H1 (cell line): ENCODE measurements around the gene TAF11L11. TPM values are rescaled to one million over a fixed set of nuclear protein-coding genes. Genes with fewer than 3 reads are reported as not detected.
"Not testable (repeated sequence)": the region's sequence is repeated elsewhere in the genome, so short reads cannot be mapped to it uniquely, and the experiment has no call there.

ENCODE experiments used
- CTCF ChIA-PET: fragments of 300-600 bp; sonication (Branson Sonifier 250); formaldehyde crosslinking; loops from one replicate; lab custom pipeline; 2021; ENCODE audit not compliant: partially characterized antibody; lab: Charles Lee
- POLR2A ChIA-PET: fragments of 300-600 bp; sonication (Branson Sonifier 250); formaldehyde crosslinking; loops from one replicate; lab custom pipeline; 2021; ENCODE audit warnings: inconsistent platforms; ENCODE audit not compliant: partially characterized antibody; lab: Charles Lee
- DNase-seq, 2 experiments: peaks; one replicate each; pipeline versions ENCODE4 v3.0.0 to v3.0.0-alpha.2; 2010 to 2022; ENCODE audit warnings: low spot score in 2 of 2, low read depth in 1 of 2, mixed read lengths in 1 of 2
- FAIRE-seq: peaks from 2 replicates; lab custom pipeline; 2011; peaks lifted over from hg19 to GRCh38; lab: Jason Lieb, UNC
- H2AFZ ChIP-seq: 2 replicates; pipeline ENCODE4 v1.8.1; 2012; ENCODE audit warnings: low read length, inconsistent platforms
- H2AK5ac ChIP-seq: 2 replicates; pipeline ENCODE4 v1.6.1; 2013; ENCODE audit warnings: low read depth, low read length
- H2BK120ac ChIP-seq: replicated peaks from 2 replicates; pipeline ENCODE3; 2013; ENCODE audit warnings: low read depth, low read length, inconsistent platforms
- H2BK12ac ChIP-seq: 2 replicates; pipeline ENCODE4 v1.6.1; 2013; ENCODE audit warnings: low read depth, low read length
- H2BK15ac ChIP-seq: 2 replicates; pipeline ENCODE4 v1.6.1; 2013; ENCODE audit warnings: low read length
- H2BK20ac ChIP-seq: 2 replicates; pipeline ENCODE4 v1.6.1; 2013; ENCODE audit warnings: low read length
- H2BK5ac ChIP-seq: 2 replicates; pipeline ENCODE4 v1.6.1; 2013; ENCODE audit warnings: low read depth, low read length
- H3K14ac ChIP-seq: 2 replicates; pipeline ENCODE4 v1.6.1; 2013; ENCODE audit warnings: inconsistent platforms; ENCODE audit not compliant: insufficient read length
- H3K18ac ChIP-seq: 2 replicates; pipeline ENCODE4 v1.6.1; 2013; ENCODE audit warnings: low read length; ENCODE audit errors: extremely low read depth
- H3K23ac ChIP-seq: 2 replicates; pipeline ENCODE4 v1.6.1; 2013; ENCODE audit warnings: inconsistent platforms; ENCODE audit not compliant: insufficient read length
- H3K23me2 ChIP-seq: 2 replicates; pipeline ENCODE4 v1.6.1; 2013; ENCODE audit warnings: low read depth, low read length
- H3K27ac ChIP-seq: 2 replicates; pipeline ENCODE4 v1.6.1; 2011; ENCODE audit warnings: low read depth, low read length, inconsistent platforms
- H3K27me3 ChIP-seq, 4 experiments: replicated peaks in 1 of 4; 1 replicate in 1 of 4; 2 replicates in 3 of 4; pipeline versions ENCODE4 v1.6.1 to v1.8.1; 2011 to 2013; ENCODE audit warnings: low read length in 3 of 4, mild to moderate bottlenecking in 3 of 4, inconsistent platforms in 2 of 4, mixed read lengths in 2 of 4, moderate library complexity in 1 of 4; ENCODE audit not compliant: control insufficient read depth in 3 of 4, insufficient read depth in 3 of 4; ENCODE audit errors: extremely low read depth in 1 of 4
- H3K36me3 ChIP-seq, 4 experiments: 2 replicates each; pipeline versions ENCODE4 v1.6.1 to v1.8.1; 2011 to 2013; ENCODE audit warnings: mild to moderate bottlenecking in 4 of 4, low read length in 3 of 4, moderate library complexity in 2 of 4, control low read depth in 1 of 4, inconsistent platforms in 1 of 4; ENCODE audit not compliant: insufficient read depth in 4 of 4, control insufficient read depth in 2 of 4
- H3K4ac ChIP-seq: replicated peaks from 2 replicates; pipeline ENCODE3; 2013; ENCODE audit warnings: low read length, low read depth, mixed read lengths, inconsistent platforms; ENCODE audit not compliant: insufficient read length
- H3K4me1 ChIP-seq, 4 experiments: replicated peaks in 1 of 4; 1 replicate in 1 of 4; 2 replicates in 3 of 4; pipeline versions ENCODE4 v1.6.1 to v1.8.1; 2011 to 2013; ENCODE audit warnings: low read length in 3 of 4, inconsistent platforms in 2 of 4, mixed read lengths in 1 of 4; ENCODE audit not compliant: insufficient read depth in 4 of 4, control insufficient read depth in 3 of 4
- H3K4me2 ChIP-seq, 2 experiments: 2 replicates each; pipeline versions ENCODE4 v1.6.1 to v1.8.1; 2011 to 2013; ENCODE audit warnings: low read depth in 2 of 2, low read length in 2 of 2, control low read depth in 1 of 2, inconsistent platforms in 1 of 2, mild to moderate bottlenecking in 1 of 2; ENCODE audit not compliant: insufficient read depth in 1 of 2
- H3K4me3 ChIP-seq, 4 experiments: fragments of 200-600, 300-600 bp in 1 of 4; sonication (generic), shearing (Covaris generic), sonication (Bioruptor Twin) in 1 of 4; 2 replicates each; pipeline versions ENCODE4 v1.5.1 to v1.8.1; 2011 to 2016; ENCODE audit warnings: low read length in 4 of 4, low read depth in 3 of 4, control low read depth in 2 of 4, inconsistent platforms in 2 of 4, mild to moderate bottlenecking in 2 of 4, mixed read lengths in 1 of 4, moderate library complexity in 1 of 4; ENCODE audit not compliant: insufficient read depth in 2 of 4; ENCODE audit errors: extremely low read depth in 1 of 4
- H3K56ac ChIP-seq: replicated peaks from 2 replicates; pipeline ENCODE3; 2013; ENCODE audit warnings: low read depth, mild to moderate bottlenecking, mixed read lengths, low read length, inconsistent platforms; ENCODE audit not compliant: insufficient read length
- H3K79me1 ChIP-seq: 2 replicates; pipeline ENCODE4 v1.6.1; 2013; ENCODE audit warnings: low read depth, low read length, control low read depth
- H3K79me2 ChIP-seq, 2 experiments: 2 replicates each; pipeline versions ENCODE4 v1.6.1 to v1.8.1; 2012 to 2013; ENCODE audit warnings: low read length in 2 of 2, mild to moderate bottlenecking in 2 of 2, inconsistent platforms in 1 of 2; ENCODE audit not compliant: insufficient read depth in 2 of 2, control insufficient read depth in 1 of 2
- H3K9ac ChIP-seq, 4 experiments: replicated peaks in 1 of 4; 1 replicate in 1 of 4; 2 replicates in 3 of 4; pipeline versions ENCODE4 v1.6.1 to v1.8.1; 2011 to 2013; ENCODE audit warnings: low read depth in 3 of 4, low read length in 3 of 4, control low read depth in 2 of 4, mild to moderate bottlenecking in 2 of 4, moderate library complexity in 2 of 4, inconsistent platforms in 1 of 4; ENCODE audit errors: extremely low read depth in 1 of 4
- H3K9me3 ChIP-seq, 2 experiments: 2 replicates each; pipeline versions ENCODE4 v1.6.1 to v1.8.1; 2012 to 2013; ENCODE audit warnings: mild to moderate bottlenecking in 2 of 2, moderate library complexity in 2 of 2, control low read depth in 1 of 2, inconsistent platforms in 1 of 2, low read depth in 1 of 2, low read length in 1 of 2, mixed read lengths in 1 of 2; ENCODE audit not compliant: insufficient read depth in 2 of 2
- H4K20me1 ChIP-seq, 2 experiments: replicated peaks in 1 of 2; 2 replicates each; pipeline versions ENCODE3 to v1.8.1; 2011 to 2013; ENCODE audit warnings: inconsistent platforms in 2 of 2, low read length in 2 of 2, mild to moderate bottlenecking in 1 of 2; ENCODE audit not compliant: insufficient read depth in 2 of 2, control insufficient read depth in 1 of 2
- H4K5ac ChIP-seq: 2 replicates; pipeline ENCODE4 v1.6.1; 2013; ENCODE audit warnings: low read length, low read depth, mixed read lengths, inconsistent platforms; ENCODE audit not compliant: insufficient read length
- H4K8ac ChIP-seq: 2 replicates; pipeline ENCODE4 v1.8.0; 2013; ENCODE audit warnings: mild to moderate bottlenecking, moderate library complexity, low read length, inconsistent platforms; ENCODE audit not compliant: insufficient read depth; ENCODE audit errors: extremely low read depth
- H4K91ac ChIP-seq: replicated peaks from 2 replicates; pipeline ENCODE3; 2013; ENCODE audit warnings: low read length, mixed read lengths, inconsistent platforms; ENCODE audit not compliant: insufficient read length
- WGBS, 2 experiments: shearing (Covaris generic) in 1 of 2; methylation state at CpG; one replicate each; pipeline versions ENCODE4 v1.1.6 to v1.1.7; 2013 to 2015; ENCODE audit warnings: low lambda C conversion rate in 2 of 2, mixed read lengths in 2 of 2, inconsistent platforms in 1 of 2, low coverage in 1 of 2, missing lambda C conversion rate in 1 of 2; ENCODE audit not compliant: insufficient replicate concordance in 2 of 2, insufficient coverage in 1 of 2, insufficient read length in 1 of 2; ENCODE audit errors: extremely low coverage in 1 of 2, missing lambda C conversion rate in 1 of 2; 5-methylcytosine and 5-hydroxymethylcytosine counted together
- polyA plus RNA-seq, 7 experiments: library from polyadenylated mRNA; depleted of rRNA in 3 of 7; stranded (reverse) in 5 of 7; unstranded in 2 of 7; fragments of >200 nt in 5 of 7; fragments of 200-250 nt in 2 of 7; gene quantifications; 1 replicate in 5 of 7; 2 replicates in 1 of 7; 4 replicates in 1 of 7; pipeline versions ENCODE4 v1.2.1 to v1.2.3, GENCODE V29; 2011 to 2013; ENCODE audit warnings: missing spikeins in 2 of 7, mixed read lengths in 2 of 7
- total RNA-seq: library from RNA; stranded (reverse); fragmentation: NEBNext Ultra II Directional; extraction: Animal tissue kit (Norgen Biotek cat#: 25700); gene quantifications from 2 replicates; pipeline ENCODE4 v1.2.1, GENCODE V29; 2021

The TAF11L11 gene
- total and polyA plus RNA-seq, 2 of the 8 experiments (the other 6 are each of a cell fraction or from before 2014, with no cell fraction given) = not detected

GRCh38 chr5:17594255-17594654 lies 9.7 kb upstream of the TAF11L11 start, which contains the start of gene TAF11L9:
Gene TAF11L9 (minus strand): TSS chr5:17594394.
- H2AK5ac ChIP-seq, H4K20me1 ChIP-seq, FAIRE-seq, H3K4ac ChIP-seq, H3K27ac ChIP-seq, H3K79me2 ChIP-seq, H4K5ac ChIP-seq, POLR2A ChIA-PET, CTCF ChIA-PET, H3K79me1 ChIP-seq, H2BK5ac ChIP-seq, H3K4me1 ChIP-seq, H3K9me3 ChIP-seq, H2BK120ac ChIP-seq, DNase-seq, H3K14ac ChIP-seq, H3K56ac ChIP-seq, H4K91ac ChIP-seq, H3K23me2 ChIP-seq, H3K36me3 ChIP-seq, H3K27me3 ChIP-seq, H3K9ac ChIP-seq, H3K4me2 ChIP-seq, H3K23ac ChIP-seq, H2AFZ ChIP-seq, H3K4me3 ChIP-seq, H2BK12ac ChIP-seq, H2BK15ac ChIP-seq, H2BK20ac ChIP-seq, H3K18ac ChIP-seq, H4K8ac ChIP-seq: not testable (repeated sequence)
- WGBS, 2 experiments = 88% methylated on average over 4 of the region's 15 CpGs; no CpG with 5 or more reads in 1 of the 2 experiments

DNA sequence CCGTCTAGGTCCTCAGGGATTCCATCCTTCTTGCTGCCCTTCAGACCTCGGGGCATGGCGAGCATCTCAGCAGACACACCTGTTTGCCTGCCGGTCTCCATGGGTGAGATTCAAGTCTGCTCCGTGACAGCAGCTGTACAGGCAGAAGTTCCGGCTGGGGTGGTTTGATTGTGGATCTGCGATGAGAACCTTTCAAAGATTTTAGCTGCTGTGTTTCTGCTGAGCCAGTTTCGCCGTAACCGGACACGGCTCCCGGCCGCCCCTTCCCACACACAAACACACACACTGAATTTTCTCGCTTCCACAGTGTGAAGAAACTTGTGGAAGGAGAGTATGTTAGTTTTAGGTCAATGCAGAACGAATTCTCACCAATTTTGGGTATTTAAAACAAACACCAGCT lies 6.3 kb upstream of the TAF11L11 start, which contains the start of gene TAF11L10:
TAF11L10 (minus strand) TSS at position 101 of the 400 bp plus-strand sequence.
- H3K36me3 ChIP-seq, H3K56ac ChIP-seq, H3K4me2 ChIP-seq, H2BK15ac ChIP-seq, H3K79me1 ChIP-seq, H4K20me1 ChIP-seq, H3K9me3 ChIP-seq, H3K79me2 ChIP-seq, H3K27ac ChIP-seq, H3K14ac ChIP-seq, H4K8ac ChIP-seq, H3K4ac ChIP-seq, H2BK12ac ChIP-seq, H2BK120ac ChIP-seq, H4K5ac ChIP-seq, H3K23ac ChIP-seq, H3K4me1 ChIP-seq, H2BK5ac ChIP-seq, H3K4me3 ChIP-seq, H2AK5ac ChIP-seq, H2BK20ac ChIP-seq, FAIRE-seq, DNase-seq, H3K18ac ChIP-seq, H3K27me3 ChIP-seq, H2AFZ ChIP-seq, H3K9ac ChIP-seq, H3K23me2 ChIP-seq, CTCF ChIA-PET, POLR2A ChIA-PET, H4K91ac ChIP-seq: not testable (repeated sequence)
- WGBS, 2 experiments = no CpG with 5 or more reads among the region's 15 CpGs
